Body of pancreas (tissue), 4 donors: Measurements from ENCODE around the gene RASA4B.
"Not testable (repeated sequence)": the region's sequence is repeated elsewhere in the genome, so short reads cannot be mapped to it uniquely, and the experiment has no call there.

ENCODE experiments used
- POLR2A ChIP-seq, 3 donors: fragments of 450-650 bp; IDR thresholded peaks; one replicate each; pipeline ENCODE4 v1.6.1; 2016; ENCODE audit warnings: antibody characterized with exemption in 3 of 3, mild to moderate bottlenecking in 2 of 3
- TF ChIP-seq, protein P1 (sequence below), 7 experiments: fragments of 450-650 bp in 4 of 7; fragments of 200-600 bp in 3 of 7; sonication (generic) in 3 of 7; IDR thresholded peaks; one replicate each; pipeline ENCODE4 v1.5.1; 2016 to 2019; ENCODE audit warnings: antibody characterized with exemption in 7 of 7

DNA sequence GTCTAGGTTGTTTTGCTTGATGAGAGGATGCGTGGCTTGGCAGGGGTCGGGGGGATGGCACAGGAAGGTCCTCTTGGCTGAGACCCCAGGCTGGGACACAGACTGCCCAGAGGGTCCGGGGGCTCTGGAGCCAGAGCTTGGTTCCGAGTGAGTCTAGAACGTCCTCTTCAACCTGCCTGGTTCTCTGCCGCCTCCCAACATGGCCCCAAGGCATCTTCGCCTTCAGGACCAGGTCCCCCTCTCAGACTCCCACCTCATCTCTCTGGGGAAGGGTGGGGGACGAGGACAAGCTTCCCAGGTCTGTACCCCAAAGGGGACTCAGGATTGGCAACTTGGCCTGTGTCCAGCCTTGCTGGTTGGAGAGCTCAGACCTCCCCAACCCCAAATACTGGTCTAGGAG is 24.5 kb upstream of the RASA4B start:
- TF ChIP-seq, protein P1, sequence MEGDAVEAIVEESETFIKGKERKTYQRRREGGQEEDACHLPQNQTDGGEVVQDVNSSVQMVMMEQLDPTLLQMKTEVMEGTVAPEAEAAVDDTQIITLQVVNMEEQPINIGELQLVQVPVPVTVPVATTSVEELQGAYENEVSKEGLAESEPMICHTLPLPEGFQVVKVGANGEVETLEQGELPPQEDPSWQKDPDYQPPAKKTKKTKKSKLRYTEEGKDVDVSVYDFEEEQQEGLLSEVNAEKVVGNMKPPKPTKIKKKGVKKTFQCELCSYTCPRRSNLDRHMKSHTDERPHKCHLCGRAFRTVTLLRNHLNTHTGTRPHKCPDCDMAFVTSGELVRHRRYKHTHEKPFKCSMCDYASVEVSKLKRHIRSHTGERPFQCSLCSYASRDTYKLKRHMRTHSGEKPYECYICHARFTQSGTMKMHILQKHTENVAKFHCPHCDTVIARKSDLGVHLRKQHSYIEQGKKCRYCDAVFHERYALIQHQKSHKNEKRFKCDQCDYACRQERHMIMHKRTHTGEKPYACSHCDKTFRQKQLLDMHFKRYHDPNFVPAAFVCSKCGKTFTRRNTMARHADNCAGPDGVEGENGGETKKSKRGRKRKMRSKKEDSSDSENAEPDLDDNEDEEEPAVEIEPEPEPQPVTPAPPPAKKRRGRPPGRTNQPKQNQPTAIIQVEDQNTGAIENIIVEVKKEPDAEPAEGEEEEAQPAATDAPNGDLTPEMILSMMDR (IDR thresholded peaks at IDR 0.05) = not testable (repeated sequence)
- not testable (repeated sequence) for TF ChIP-seq POLR2A (IDR thresholded peaks at IDR 0.05)
